H4 (cell line): ENCODE data around the gene PRSS27. TPM values are rescaled to one million over a fixed set of nuclear protein-coding genes. Genes with fewer than 3 reads are reported as not detected.

Experiments used
- DNase-seq: peaks from one replicate; pipeline ENCODE4 v3.0.0-alpha.2; 2015; ENCODE audit warnings: low spot score
- total RNA-seq: library from RNA; depleted of rRNA; stranded (reverse); fragments of >200 nt; shearing (Covaris generic); gene quantifications from 2 replicates; pipeline ENCODE4 v1.2.3, GENCODE V29; 2014

Gene PRSS27
- total RNA-seq, 1 experiment from 2014 or later: 0.46 TPM

DNA sequence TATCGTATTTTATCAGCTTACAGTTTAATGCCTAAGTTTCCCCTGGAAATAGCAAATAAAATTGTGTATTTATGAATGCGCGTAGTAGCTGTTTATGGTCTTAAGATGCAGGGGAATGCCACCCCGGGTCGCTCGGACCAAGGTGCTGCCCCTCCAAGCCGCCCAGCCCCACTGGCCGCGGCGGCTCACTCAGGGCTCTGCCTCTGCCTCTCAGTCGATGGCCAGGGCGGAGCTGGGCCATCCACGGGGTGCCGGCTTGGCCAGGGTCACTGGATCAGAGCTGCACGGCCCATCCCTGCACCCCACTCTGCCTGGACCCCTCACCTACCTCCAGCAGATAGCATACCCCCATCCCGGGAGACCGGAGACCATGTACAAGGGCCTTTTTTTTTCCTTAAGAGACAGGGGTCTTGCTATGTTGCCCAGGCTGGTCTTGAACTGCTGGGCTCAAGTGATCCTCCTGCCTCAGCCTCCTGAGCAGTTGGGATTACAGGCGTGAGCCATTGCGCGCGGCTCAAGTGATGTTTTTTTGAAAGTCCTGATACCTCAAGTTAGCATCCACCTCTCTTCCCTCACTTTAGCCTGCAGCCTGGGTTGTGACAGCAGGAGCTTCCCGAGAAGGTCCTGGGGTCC is 11.0 kb downstream of the PRSS27 start:
- DNase-seq: no peak

- DNase-seq: no peak
Measured at GRCh38 chr16:2708290-2708639, 11.8 kb downstream of the PRSS27 start.

GRCh38 chr16:2707368-2708289 is 12.4 kb downstream of the PRSS27 start:
- no peak for DNase-seq

- no peak for DNase-seq
Measured at GRCh38 chr16:2706611-2707311, 13.3 kb downstream of the PRSS27 start.

DNA sequence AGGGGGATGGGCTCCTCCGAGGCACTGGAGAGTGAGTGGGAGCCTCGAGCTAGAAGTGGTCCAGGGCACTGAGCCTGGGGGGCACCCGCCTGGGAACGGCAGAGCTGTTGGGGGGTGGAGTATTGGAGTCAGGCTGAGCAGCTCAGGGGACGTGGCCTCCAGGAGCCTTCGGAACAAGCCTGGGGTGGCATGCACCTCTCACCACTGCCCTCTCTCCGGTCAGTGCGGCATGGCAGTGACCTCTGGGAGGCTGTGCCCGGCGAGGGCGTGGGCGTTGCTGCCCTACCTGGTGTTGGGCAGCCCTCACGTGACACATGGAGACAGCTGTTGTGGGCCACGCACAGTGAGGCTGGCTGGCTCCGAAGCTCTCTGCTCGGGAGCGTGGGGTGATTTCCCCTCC is 13.9 kb downstream of the PRSS27 start:
- DNase-seq: no peak

DNA sequence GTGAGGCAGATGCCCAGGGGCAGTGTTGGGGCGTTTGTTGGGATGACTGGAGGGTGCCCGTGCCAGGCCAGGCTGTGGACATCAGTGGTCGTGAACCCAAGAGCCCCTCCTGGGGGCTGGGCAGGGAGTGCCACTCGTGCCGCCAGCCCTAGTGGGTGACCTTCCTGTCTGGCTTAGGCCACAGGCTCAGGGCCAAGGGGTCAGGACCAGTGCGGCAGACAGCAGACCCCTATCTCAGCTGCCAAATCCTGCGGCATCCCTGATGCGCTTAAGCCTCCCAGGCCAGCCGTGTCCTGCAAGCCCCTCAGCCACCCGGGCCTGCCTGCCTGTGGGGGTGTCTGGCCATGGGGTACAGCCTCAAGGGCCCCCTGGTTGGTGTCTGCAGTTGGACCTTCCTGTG is 14.7 kb downstream of the PRSS27 start:
- DNase-seq: no peak

GRCh38 chr16:2704983-2705275 is 15.1 kb downstream of the PRSS27 start:
- no peak for DNase-seq

DNA sequence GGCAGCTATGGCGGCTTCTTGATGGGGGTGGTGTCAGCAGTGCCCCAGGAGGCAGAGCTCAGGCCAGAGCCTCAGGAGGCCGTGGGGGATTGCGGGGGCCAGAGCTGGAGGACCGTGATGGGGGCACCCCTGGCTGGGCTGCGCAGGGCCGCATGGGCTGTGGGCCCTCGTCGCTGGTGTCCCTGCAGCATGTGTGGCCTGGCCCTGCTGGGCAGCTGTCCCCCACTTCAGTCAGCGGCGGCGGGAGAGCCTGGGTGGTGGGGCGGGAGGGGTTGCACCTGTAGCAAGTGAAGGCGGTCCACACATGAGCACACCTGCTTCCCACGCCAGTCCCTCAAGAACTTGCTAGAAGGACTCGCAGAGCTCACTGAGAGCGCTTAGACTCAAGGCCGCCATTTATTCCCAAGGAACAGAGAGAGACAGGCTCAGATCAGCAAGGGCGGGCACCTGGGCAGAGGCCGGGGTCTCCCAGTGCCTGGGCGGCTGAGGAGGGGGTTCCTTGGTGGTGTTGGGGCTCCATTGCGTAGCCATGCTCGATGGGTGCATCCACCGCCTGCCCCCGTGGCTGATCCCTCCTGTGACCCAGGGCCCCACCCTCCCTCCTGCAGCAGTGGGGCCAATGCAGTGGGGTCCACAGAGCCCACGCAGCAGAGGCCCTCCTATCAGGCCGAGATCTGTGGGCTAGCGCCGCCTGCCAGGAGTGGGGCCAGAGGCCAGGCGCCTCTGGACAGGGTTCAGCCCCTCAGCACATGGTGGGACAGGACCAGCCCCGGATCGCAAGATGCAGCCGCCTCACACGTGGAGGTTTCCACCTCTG is 15.7 kb downstream of the PRSS27 start:
- no peak for DNase-seq

GRCh38 chr16:2702871-2703745 is 16.9 kb downstream of the PRSS27 start:
- DNase-seq: no peak

GRCh38 chr16:2702438-2702825 is 17.6 kb downstream of the PRSS27 start:
- no peak for DNase-seq

DNA sequence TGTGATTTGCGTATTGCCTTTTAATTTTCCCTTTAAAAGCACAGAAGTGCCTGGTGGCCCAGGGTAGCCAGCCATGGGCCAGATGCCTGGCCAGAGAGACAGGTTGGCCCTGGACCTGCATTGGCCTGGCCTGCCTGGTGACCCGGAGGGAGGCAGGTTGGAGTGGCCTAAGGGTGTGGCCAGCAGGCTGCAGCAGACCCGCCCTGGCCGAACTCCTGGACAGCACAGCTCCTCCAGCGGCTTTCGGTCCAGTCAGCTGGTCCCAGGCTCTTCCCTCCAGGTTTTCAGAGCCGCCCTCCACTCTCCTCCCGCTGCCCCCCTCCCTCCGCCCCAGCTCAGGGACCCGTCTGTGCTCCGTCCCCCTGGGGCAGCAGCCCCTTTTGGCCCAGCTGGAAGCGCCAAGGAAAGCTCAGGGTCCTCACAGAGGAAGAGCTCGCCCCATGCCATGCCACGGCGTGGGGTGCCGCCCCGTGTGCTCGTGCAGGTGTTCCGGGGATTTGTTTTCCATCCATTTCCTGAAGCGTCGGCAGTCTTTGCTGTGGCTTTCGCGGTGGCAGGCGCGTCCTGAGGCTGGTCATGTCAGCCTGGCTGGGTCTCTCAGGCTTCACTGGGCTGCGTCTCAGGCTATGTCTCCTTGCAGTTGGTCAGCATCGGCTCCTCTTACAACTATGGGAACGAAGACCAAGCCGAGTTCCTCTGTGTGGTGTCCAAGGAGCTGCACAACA is 18.1 kb downstream of the PRSS27 start:
- no peak for DNase-seq

DNA sequence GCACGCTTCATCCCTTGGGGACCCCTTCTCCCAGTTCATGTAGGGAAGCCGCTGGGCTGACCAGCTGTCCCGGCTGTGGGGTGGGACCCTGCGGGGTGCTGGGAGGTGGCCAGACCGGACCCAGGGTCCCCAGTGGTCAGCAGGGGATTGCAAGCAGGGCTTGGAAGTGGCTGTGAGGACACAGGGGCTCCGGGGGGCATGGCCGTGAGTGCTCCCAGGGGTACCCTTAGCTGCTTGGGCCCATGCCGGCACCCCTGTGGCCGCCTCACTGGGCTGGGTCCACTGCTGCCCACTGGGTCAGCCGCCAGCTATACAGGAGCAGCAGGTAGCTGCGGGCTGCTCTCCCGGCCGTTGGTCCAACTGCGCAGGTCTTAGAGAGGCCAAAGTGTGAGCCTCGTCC is 18.8 kb downstream of the PRSS27 start:
- no peak for DNase-seq

GRCh38 chr16:2700786-2701185 is 19.2 kb downstream of the PRSS27 start:
- no peak for DNase-seq

DNA sequence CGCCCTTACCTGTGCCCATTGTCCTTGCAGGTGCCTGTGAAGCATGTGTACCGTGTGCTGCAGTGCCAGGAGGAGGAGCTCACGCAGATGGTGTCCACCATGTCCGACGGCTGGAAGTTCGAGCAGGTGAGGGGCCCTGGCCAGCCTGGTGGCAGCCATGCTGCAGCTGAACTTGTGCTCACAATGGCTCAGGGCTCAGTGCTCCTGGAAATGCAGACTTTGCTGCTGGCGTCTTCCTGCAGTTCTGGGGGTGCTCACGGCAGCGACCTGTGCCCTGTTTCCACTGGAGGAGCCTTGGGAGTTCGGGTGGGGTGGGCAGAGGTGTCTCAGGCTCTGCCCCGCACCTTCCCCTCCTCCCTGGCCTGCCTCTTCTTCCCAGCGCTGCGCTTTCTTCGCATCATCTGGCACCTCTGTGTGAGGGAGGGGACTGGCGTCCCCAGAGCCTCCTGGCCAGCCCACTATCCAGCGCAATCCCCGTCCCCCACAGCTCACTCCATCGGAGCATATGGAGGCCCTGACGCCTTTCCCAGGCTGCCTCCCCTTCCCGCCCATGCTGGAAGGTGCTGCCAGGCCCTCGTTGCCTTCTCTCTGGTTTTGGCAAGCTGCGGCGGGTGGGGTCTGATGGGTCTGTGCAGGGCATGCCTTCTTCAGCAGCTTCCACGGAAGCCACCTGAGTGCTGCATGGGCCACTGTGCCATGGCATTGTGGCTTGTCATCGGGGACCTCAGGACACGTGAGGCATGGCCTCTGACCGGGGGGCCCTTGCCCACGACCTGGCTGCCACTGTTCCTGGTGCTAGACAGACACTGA is 20.0 kb downstream of the PRSS27 start:
- DNase-seq: no peak

DNA sequence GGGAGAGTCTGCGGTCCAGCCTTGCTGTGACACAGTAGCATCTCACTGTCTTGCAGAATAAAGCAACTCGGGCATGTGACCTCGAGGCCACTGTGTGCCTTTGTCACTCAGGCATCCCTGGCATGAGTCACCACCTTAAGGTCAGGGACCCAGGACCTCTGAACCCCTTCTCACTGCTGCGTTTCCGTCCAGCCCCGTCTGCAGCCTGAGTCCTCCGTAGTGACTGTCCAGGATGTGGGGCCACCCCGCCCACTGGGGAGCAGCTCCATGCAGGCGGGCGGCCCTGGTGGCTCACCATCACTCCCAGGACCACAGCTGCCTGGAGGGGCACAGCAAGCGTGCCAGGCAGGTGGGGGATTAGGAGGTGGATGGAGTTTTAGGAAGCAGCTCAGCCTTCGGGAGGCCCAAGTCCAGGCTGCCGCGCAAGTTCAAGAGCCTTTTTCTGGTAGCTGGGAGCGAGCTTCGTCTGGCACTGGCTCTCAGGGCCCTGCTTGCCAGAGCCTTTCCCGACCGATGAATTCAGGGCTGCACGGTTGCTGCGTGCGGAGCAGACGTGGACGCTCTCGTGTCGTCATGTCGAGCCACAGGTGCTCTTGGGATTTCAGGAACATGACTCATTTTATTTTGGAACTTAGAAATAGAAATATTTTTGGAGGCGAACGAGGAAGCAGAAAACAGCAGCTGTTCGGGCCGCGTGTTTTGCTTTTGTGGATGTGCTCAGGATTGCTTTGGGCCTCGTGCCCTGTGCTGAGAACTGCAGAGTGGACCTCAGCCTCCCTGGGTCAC is 20.9 kb downstream of the PRSS27 start:
- no peak for DNase-seq

- no peak for DNase-seq
Measured at GRCh38 chr16:2698103-2698870, 21.7 kb downstream of the PRSS27 start.

GRCh38 chr16:2697401-2697948 is 22.5 kb downstream of the PRSS27 start:
- no peak for DNase-seq
